Activated effector memory CD4-positive, alpha-beta T cell treated with anti-CD3 and anti-CD28 coated beads, Interleukin-2, amount 50 U/mL, for 16 hours (primary cell): ENCODE results near the gene GPR173.

Experiments
- DNase-seq: peaks from one replicate; pipeline ENCODE4 v3.0.0-alpha.2; 2020

The GPR173 gene

DNA sequence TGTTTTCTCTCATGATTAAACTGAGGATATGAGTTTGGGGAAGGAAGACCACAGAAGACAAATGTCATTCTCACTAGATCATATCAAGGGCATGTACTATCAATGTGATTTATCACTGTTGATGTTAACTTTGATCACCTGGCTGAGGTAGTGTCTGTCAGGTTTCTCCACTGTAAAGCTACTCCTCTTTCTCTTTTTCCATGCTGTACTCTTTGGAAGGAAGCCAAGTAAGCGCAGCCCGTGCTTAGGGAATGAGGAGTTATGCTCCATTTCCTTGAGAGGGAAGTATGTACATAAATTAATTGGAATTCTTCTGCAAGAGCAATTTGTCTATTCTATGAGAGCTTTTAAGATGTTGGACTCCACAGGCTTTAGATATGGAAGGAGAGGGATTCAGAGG lies 41.3 kb downstream of the GPR173 start:
- DNase-seq = no peak

DNA sequence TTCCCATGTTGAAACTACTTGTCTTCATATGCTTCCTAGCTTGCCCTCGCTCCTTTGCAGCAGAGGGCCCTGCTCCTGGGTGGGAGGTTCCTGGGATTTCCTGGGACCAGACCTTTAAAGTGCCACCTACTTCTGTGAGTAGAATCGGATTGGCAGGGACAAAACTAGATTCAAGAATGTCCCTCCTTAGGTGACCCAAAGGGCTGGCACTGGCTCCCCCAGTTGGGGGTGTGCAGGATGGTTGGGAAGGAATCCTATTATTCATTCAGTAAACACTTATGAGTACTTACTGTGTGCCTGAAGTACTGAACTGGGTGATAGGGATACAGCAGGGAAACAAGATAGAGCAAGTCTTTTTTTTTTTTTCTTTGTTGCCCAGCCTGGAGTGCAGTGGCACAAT lies 42.8 kb downstream of the GPR173 start:
- DNase-seq = no peak

DNA sequence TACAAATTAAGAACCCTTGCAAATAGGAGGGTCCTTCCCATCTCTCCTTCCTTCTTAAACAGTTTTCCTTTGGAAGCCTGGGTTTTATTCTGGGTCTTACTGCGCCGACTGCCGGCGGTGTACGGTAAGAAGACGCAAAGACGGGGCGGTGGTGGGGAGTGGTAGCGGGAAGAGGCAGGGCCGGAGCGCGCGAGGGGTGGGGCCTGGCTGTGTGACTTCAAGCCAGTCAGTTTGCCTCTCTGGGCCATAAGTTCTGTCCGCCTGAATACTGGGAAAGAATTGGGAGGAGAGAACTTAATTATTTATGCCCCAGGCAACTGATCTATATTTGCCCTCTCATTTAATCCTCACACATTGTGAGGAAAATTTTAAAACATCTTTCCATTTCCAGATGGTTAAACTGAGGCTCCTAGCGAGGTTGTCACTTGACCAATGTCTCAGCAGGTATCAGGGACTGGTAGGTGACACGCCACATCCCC lies 44.6 kb downstream of the GPR173 start:
- DNase-seq = peak; percentile 91

DNA sequence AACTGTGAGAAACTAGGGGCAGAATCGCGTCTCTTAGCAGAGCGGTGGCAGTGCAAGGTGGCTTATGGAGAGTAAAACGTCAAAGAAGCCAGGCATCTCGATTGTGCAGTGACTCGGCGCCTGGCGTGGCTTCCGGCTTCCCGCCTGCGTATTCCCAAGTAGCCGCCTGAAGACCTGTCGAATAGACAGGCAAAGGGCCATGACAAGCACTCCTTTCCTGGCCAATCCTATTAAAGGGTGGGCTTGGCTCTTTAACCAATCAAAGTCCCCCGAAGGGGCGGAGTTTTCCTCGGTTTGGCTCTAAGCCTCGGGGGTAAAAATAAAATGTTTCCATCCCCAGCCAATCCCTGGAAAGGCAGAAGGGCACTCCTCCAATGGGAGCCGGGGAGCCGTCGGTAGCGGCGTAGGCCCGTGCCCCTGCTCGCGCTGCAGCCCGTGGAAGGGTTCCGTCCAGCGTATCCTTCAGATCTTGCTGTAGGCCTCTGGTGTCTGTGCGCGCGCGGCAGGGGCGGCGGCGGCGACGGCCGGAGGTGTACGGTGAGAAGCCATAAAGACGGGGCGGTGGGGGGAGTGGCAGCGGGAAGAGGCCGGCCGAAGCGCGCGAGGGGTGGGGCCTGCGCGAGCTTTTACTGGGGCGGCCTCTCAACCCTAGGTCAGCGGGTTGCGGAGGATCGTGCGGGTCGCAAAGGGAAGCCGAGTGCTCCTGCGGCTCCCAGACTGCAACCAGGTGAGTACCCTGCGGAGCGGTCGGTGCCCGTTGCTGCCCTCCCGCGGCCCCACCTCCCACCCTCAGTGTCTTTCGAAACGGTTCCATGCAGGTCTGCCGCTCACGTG lies 45.4 kb downstream of the GPR173 start, which contains the start of gene KANTR:
Gene KANTR (plus strand): TSS at position 395 of the 834 bp plus-strand sequence. CDS start 30,131 bp downstream, outside the sequence.
- DNase-seq = peak; percentile 91

DNA sequence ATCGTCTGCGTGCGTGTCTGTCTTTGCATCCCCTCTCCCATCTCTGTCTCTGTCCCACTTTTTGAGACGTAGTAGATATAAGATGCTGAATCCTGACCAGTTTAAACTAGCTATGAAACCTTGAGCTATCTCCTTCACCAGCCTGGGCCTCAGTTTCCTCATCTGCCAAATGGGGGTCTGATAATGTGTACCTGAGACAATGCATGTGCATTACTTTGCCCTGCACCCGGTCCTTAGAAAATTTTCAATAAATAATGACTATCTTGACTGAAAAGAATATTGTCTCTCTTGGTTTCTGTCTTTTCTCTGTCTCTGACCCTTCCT lies 46.0 kb downstream of the GPR173 start:
- DNase-seq = no peak

DNA sequence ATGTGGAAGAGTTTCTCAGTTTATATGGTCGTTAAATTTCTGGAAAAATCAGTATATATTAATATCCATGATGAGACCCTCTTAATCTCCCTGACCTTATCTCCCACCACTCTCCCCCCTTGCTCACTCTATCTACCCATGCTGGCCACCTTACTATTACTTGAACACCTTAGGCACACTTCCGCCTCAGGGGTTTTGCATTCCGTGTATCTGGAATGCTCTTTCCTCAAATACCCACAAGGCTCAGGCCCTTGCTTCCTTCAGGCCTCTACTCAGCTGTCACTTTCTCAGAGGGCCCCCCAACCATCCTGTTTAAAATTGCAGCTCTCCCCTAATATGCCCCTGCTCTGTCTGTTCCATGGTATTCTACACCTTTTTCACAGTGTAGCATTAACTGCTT lies 47.2 kb downstream of the GPR173 start:
- DNase-seq = no peak

DNA sequence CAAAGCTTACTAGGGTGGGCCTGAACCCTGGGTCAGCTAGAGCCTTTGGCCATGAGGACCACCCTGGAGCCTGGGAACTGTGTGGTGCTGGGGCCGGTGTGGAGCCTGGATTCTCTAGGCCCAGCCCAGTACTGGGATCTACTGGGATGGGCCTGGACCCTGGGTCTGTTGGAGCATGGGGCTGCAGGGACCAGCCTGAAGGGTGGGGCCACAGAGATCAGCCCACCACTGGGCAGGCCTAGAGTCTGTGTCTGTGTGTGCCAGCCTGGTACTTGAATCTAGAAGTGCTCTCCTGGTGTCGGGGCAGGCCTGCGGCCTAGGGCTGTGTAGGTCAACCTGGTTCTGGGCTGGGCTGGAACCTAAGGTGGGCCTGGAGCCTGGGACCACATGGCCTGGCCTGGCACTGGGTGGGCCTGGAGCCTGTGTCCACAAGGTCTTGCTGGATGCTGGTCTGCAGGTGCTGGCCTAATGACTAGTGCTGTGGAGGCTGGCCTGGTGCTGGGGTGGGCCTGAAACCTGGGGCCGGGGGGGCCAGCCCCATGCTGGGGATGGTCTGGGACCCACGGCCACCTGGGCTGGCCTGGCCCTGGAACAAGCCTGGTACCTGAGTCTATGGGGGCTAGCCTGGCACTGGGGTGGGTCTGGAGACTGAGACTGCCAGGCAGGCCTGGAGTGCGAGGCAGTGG lies 66.4 kb downstream of the GPR173 start:
- no peak for DNase-seq

DNA sequence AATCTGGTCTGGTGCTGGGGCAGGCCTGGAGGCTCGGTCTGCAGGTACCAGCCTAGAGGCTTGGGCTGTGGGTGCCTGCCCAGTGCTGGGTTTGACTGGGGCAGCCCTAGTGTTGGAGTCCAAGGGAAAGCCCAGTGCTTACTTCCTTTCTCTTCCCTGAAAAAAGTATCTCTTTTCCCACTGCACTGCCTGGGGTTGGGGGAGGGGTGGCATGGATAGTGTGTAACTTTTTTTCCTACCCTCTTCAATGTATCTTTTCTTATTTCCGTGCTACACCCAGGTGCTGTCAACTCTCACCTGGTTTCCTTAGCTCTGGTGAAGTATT lies 66.9 kb downstream of the GPR173 start:
- DNase-seq = no peak

DNA sequence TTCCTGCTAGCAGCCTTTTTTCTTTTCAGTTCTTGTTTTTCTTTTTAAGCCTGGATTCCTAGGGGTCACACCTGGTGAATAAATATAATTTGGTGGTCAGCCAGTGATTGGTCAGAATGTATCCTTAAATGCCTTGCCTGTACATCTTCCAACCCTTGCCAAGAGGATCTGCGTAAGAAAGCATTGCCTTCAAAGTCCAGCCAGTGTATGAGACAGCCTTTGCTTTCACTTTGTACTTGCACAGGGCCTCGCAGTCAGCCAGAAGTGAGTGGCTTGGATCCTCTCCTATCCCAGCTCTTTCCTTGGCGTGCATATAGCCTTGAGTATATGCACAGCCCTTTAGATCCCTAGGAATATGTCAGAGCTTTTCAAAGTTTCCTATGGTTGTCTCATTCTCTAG lies 67.5 kb downstream of the GPR173 start:
- DNase-seq = no peak

DNA sequence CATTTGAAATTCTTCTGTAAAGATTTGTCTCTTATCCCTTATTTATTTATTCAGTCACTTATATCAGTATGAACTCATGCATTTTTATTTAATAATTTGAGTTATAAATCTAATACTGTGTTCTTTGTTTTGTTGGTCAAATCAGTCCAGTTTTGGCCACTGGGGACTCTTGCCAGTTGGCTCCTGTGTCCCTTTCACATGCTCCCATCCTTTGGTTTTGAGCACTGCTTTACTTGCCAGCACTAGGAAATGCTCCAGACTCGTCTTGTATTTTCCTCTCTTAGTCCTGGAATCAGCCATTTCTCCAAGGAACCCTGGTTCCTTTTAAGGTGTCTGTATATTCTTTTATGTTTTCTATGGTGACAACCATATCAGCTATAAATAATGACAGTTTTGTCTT lies 73.4 kb downstream of the GPR173 start:
- no peak for DNase-seq

DNA sequence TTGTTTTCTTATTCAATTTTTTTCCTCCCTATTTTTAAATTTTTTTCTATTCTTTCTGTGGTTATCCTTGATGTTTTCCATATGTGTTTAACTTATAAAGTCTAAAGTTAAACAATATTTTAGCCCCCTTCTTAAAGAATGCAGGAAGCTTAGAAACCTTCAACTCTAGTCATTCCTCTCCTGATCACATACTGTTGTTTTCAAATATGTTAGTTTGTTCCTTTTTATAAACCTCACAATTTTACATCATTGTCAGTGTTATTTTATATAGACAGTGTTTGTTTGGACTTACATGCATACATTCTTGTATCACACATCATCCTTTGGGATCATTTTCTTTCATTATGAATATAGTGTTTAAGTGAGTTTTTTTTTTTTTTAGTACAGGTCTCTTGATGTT lies 76.9 kb downstream of the GPR173 start:
- no peak for DNase-seq

DNA sequence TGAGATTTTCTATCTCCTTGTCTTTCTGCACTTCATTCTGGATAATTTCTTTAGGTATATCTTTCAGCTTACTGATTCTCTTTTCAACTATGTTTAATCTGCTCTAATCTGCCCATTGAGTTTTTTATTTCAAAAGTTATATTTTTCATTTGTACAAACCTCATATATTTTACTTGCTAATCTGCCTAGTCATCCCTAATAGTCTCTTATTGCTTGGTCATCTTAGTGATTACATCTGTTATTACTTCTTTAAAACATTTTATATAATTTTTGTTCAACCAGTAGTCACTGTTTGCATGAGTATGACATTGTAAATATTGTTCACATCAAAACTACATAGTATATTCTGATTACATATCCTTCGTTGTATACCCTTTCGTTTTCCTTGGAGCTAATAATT lies 77.8 kb downstream of the GPR173 start:
- DNase-seq = no peak

DNA sequence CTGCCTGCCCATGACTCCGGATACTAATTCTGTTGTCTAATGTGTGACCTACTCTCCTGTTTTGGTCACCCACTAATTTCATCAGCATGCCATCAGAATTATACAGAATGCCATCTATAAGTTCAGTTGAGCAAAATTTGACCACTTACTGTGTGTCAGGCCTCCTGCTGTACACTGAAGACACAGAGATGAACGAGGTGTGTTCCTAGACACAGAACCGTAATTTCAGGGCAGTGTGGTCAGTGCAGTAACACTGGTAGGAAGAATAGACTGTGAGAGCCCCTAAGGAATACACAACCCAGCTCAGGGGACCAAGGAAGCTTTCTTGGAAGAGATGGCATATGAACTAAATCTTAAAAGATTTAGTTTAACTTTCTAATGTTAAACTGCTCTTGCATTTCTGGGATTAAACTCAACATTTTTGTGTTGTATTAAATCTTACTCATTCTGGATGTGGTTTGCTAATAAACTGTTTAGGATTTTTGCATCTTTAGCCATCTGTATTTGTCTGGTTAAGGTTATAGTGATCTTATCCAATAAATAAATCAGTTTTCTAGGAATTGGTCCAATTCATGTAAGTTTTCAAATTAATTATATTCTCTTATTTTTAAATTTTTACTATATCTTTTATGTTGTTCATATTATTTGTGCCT lies 79.6 kb downstream of the GPR173 start:
- no peak for DNase-seq
